ENCODE data around the gene POLN.
"Not testable (repeated sequence)": the region's sequence is repeated elsewhere in the genome, so short reads cannot be mapped to it uniquely, and the experiment has no call there.

POLN gene

DNA sequence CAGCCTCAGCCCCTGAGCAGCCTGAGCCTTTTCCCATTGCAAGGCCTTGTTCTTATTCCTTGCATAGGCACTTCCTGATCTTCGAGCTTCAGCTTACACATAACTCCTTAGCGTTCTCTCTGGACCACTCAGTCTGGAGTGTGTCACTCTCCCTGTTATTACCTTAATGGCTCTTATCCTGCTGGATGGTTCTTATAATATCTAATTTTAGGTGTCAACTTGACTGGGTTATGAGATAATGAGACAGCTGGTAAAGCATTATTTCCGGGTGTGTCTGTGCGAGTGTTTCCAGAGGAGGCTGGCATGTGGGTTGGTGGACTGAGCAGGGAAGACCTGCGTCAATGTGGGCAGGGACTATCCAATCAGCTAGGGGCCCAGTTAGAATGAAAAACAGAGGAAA, 75.7 kb downstream of the POLN start:
- DNase-seq (ENCODE audit: low read depth in 3 of 3) = no peak

DNA sequence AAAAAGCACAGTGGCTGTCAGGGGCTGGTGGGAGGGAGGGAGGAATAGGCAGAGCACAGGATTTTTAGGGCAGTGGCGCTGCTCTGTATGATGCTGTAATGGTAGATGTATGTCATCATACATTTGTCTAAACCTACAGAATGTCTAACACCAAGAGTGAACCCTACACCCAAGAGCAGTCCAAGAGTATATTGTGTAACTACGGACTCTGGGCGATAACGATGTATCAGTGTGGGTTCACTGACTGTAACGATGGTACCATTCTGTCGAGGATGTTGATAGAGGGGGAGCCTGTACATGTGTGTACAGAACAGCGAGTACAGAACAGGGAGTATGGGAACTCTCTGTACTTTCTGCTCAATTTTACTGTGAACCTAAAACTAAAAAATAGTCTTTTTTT, 76.5 kb downstream of the POLN start:
- no peak for DNase-seq (ENCODE audit: low read depth in 3 of 3)

GRCh38 chr4:2163311-2163821, 78.6 kb downstream of the POLN start:
- DNase-seq (ENCODE audit: low read depth in 3 of 3) = no peak

- DNase-seq (ENCODE audit: low read depth in 3 of 3) = not testable (repeated sequence)
These were observed 80.7 kb downstream of the POLN start for GRCh38 chr4:2161092-2161703.

DNA sequence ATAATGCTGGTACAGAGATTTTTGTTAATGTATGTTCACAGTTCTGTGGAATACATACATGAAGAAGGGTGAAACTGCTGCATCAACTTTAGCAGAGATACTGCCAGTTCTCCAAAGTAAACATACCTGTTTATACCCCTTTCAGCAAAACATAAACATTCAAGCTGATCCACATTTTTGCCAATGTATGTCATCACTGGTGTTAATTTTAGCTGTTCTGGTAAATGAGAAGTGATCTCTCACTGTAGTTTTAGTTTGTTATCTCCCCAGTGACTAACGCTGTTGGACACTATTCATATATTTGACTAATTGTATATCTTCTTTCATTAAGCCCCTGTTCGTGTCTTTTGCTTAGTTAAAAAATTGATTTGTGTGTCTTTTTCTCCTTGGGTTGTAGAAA, 82.0 kb downstream of the POLN start:
- DNase-seq (ENCODE audit: low read depth in 3 of 3) = no peak

DNA sequence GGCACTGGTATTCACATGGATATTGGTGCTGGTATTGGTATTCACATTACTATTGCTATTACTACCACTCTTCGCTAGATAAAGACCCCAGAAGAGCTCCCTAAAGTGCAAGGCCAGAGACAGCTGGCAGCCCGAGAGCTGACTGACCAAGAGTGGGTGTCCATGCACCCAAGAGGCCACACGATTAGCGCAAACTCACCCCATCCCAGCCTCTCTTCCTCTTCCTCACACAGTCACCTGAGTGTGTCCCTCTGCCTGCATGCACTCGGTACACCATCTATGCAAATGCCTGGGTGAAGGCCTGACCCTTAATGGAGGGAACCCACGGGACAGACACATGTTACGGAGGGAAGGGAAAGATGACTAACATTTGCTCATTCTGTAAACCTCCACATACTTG, 86.7 kb downstream of the POLN start:
- DNase-seq (ENCODE audit: low read depth in 3 of 3) = no peak

GRCh38 chr4:2154215-2154740, 87.6 kb downstream of the POLN start:
- no peak for DNase-seq (ENCODE audit: low read depth in 3 of 3)

DNA sequence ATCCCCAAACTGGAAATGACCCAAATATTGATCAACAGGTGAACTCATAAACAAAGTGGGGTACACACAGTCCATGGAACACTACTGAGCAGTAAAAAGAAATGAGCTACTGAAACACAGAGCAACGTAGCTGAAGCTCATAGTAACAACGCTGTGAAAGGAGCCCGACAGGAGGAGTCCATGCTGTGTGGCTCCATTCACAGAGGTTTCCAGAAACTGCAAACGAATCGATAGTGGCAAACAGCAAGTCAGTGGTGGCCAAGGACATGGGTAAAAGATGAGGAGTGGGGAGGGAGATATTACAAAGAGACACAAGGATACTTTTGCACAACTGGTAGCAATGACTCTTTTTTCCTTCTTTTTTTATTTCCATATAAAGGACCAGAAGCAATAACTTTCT, 90.4 kb downstream of the POLN start:
- DNase-seq (ENCODE audit: low read depth in 3 of 3) = no peak

GRCh38 chr4:2150076-2150475, 91.8 kb downstream of the POLN start:
- no peak for DNase-seq (ENCODE audit: low read depth in 3 of 3)

GRCh38 chr4:2142630-2143427, 99.1 kb downstream of the POLN start:
- no peak for DNase-seq (ENCODE audit: low read depth in 3 of 3)

DNA sequence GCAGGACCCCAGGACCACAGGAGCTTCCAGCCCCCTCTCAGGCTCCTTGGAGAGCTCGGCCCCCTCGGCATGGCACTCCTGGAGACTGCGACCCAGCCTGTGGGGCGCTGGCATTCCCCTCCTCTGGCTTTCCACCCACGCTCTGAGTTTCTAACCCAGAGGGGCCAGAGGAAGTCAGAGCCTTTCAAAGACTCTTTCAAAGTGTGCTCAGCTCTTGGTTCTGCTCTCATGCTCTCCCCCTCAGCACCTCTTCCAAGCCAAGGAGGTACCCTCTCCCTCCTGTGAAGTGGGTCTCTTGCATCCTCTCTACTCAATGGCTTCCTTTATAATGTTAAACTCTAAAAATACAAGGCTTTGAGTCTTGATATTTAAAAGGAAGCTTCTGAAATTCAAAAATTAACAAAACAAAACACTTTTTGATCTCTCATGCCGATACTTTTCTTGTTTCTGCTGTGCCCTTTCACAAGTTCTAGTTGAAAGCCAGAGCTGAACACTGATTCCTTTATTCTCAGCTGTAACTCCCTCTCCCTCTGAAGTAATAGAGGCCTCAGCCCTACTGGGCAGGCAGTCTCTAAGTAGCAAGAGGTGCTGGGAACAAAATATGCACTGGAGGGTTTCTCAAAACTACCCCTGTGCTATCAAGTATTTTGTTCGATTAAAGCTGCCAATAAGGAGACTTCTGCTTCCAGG, 100.0 kb downstream of the POLN start:
- DNase-seq (ENCODE audit: low read depth in 3 of 3) = peak in 1 of 3 experiments; percentile 5

DNA sequence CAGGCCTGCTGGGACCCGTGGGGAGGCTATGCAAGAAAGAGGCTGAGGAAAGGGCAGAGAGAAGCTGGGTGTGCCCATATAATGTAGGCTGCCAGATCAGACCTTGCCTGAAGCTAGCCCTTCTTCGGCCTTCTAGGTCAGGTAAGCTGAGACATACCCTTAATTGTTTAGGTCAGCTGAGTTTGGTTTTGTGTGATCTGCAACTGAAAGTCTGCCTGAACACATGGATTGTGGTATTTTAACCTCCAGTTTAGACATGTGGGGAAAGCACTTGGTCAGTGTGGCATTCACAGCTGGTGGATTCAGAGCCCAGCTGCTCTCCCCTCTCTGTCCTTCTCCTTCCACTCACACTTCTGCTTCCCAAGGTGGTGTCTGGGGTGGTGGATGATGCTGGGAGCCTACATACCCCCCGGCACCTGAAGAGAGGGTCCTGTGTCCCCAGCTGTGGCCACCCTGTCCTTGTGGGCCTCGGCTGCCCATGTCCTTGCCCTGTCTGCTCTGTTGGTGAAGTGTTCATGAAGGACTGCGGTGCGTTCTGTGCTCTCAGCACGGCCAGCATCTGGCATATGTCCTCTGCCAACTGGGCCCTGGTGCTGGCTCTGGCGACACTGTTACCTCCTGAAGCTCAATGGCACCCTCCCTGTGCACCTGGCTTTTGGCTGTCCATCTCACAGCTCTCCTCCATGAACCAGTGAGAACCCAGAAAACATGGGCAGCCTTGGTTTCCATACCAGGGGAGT, 100.7 kb downstream of the POLN start:
- DNase-seq (ENCODE audit: low read depth in 3 of 3) = no peak

DNA sequence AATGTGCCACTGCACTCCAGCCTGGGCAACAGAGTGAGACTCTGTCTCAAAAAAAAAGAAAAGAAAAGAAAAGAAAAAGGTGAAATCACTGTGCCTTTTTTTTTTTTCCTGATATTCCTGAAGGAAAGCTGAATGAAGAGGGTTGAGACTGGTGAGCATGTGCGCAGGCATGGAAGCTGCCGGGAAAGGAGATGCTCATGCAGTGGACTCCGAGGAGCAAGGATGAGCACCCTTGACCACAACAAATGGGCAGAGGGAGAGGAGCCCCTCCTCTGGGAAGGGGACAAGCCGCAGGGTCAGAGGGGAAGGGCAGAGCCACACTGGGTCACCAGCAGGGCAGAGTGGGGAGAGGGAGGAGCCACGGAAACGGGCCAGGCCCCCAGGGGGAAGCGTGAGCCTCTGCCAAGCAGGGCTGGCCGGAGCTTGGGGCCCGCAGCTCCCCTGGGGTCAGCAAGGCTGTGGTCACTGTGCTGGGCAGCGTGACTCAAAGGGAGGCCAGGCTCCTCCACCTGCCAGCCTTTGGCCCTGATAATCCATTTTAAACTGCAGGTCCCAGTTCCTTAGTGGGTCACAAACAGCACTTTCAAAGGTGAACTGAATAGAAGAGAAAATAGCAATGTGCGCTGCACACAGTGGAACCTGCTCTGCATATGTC, 102.9 kb downstream of the POLN start:
- no peak for DNase-seq (ENCODE audit: low read depth in 3 of 3)

DNA sequence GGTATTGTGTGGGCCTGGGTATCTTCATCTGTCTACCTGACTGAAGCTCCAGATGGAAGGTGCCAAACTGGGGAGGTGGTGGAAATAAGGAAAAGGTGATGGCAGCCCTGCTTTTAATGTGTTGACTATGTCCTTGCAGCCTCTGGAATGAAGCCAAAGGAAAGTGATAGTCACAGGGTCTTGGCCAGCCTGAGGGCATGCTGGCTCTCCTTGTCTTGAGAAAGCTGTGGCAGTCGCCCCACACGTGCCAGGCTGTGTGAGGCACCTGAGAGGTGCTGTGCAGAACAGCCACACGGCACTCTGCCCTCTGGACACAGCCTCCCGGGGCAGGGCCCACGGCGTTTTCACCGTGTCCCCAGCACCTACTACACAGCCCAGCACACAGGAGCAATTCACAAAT, 105.2 kb downstream of the POLN start:
- no peak for DNase-seq (ENCODE audit: low read depth in 3 of 3)

DNA sequence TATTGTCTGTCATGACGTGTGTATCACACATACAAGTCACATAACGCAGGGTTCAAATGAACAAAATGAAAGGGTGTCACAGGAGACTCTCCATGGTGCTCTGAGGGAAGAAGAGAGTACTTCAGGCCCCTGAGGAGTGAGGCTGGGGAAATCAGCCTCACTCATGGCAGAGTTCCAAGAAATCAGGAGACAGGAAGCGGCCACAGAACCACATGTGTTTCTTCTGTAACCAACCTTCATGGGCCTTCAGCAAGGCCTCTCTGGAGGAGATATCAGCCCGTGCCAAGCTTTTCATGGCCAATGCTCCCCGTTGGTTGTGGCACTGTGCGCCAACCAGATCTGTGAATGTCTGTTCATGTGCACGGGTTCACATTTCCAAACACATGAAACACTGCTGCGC, 106.8 kb downstream of the POLN start:
- no peak for DNase-seq (ENCODE audit: low read depth in 3 of 3)

GRCh38 chr4:2132438-2132837, 109.5 kb downstream of the POLN start:
- no peak for DNase-seq (ENCODE audit: low read depth in 3 of 3)

DNA sequence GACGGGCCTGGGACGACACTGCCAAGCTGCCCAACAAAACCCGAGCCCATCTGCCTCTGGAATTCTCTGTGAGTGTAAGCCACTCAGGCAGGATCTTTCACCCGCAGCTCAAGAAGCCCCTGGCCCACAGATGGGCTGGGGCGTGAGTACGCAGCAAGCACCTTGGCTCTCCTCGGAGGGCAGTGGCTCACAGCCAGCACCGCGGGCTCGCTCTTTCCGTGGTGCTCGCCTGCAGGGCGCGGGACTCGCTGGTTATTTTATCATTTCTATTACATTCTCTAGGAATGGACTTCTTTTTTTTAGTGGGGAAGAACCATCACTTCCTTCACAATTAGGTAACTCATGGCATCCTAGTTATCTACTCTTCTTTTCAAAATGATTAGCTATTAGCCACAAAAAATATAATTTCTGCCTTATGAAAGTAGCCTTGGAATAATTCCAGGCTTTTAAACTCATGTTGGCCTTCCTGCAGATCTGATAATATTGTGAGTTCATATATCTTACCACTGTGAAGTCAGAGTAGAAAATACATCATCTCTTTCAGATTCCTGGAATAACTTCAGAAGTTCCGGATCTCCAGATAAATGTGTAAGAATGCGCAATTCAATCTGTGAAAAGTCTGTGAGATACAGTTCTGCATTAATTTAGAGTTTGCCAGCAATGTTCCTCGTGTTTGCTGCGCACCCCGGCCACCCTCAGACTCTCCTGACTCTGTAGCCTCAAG, 114.2 kb downstream of the POLN start:
- no peak for DNase-seq (ENCODE audit: low read depth in 3 of 3)

DNA sequence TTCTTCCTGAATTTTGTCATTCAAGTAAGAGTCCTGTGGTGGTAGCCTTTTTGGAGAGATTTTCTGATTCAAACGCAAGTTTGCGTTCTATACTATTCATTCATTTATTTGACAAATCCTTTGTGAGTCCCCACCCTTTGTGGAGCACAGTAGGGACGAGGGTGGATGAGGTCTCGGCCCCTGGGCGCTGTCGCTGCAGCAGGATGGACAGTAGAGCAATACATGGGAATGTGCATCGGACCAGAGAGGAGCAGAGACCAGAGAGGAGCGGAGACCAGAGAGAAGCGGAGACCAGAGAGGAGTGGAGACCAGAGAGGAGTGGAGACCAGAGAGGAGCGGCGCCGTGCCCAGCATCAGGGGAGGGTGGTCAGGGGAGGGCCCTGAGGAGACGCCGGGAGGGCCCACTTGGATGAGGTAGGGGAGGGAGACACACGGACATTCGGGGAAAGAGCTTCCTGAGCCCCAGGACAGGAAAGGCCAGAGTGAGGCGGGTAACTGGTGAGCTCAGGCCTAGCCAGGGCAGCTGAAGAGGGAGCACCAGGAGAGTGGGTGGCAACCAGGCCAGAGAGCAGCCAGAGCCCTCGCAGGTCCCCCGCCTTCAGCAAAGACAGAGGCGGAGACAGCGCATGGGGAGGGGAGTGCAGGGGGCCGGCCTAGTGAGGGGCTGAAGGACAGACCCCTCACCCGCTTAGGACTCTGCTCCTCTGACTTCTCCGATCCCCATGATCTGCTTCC, 115.4 kb downstream of the POLN start:
- no peak for DNase-seq (ENCODE audit: low read depth in 3 of 3)

DNA sequence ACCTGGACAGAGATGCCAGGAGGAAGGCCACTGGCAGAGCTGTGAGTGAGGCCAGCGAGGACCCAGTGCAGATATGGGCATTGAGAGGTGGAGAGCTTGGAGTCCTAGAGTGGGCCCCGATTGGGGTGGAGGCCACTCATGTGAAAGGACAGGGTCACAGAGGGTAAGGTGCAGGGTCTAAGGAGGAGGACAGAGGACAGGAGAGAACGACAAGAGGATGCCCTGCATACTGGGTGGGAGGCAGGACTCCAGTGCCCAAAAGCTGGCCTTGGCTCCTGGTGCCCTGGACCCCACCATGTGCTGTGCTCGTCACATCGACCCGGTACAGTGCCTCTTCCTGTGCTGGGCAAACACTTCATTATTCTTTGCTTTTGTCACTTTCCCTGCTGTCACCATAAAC, 116.1 kb downstream of the POLN start:
- DNase-seq (ENCODE audit: low read depth in 3 of 3) = no peak

GRCh38 chr4:2125023-2125422, 116.9 kb downstream of the POLN start:
- no peak for DNase-seq (ENCODE audit: low read depth in 3 of 3)
